ENCODE data around the gene SPINK8.

The SPINK8 gene

GRCh38 chr3:48320996-48321395 lies 12.5 kb downstream of the SPINK8 start:
- no peak for DNase-seq

DNA sequence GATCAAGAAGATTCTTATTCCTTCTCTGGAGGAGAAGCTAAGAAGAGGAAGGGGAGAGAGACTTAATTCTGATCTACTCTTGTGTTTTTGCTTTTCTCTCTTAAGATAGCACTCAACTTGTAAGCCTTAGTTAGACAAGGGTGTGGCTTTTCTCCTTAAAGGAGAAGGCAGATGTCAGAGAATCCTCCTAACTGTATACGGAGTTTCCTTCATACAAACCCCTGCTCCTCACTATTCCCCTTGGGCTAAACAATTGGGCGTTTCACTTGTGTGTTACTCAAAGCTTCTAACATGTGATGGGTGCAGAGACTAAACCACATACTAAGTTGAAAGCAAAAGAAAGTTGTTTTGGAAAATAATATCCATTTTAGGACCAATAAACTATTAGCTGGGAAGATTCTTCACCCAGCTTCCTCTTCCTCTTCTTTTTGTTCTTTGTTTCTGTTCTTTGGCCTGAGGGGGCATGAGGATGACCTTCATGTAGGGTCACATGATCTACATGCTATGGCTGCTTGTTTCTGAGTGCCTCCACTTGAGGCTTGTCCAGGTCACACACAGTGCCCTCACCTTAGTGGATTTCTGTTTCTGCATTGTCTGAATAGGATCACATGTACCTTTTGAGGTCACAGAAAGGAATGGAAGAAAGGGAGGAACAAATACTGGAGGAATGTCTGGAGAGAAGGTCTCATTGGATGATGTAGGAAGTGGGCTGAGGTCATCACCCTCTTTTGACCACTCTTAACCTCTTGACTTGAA lies 14.6 kb downstream of the SPINK8 start:
- DNase-seq, result no peak

GRCh38 chr3:48314542-48314941 lies 18.9 kb downstream of the SPINK8 start:
- DNase-seq, result no peak

DNA sequence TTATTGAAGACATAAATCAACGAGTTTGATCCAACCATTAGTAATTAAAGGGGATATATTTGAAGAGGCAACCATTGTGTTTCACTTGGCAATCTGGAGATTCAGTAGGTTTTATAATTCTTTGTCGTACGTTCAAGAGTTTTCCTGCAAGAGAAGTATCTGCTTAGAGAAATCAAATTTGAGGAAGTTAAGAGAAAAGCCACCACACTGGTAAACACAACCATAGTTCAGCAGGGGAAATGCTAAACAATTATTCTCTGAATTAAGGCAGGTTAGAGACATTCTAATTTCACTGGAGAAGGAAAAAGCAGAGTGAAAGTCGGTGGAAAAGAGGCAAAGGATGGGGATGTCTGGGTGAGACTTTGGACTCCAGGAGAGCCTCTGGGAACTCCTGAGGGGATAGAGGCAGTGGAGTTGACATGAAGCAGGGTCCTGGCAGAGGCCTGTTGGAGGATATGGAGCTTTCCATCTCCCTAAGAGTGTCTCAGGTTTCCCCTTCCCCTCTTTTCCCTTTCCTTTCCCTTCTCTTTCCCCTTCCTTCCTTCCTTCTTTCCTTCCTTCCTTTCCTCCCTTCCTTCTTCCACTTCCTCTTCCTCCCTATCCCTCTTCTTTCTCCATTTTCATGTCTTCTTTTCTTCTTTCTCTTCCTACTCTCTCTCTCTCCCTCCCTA lies 26.5 kb downstream of the SPINK8 start:
- no peak for DNase-seq

- DNase-seq, result no peak
These were observed 27.2 kb downstream of the SPINK8 start for GRCh38 chr3:48306290-48306689.

- no peak for DNase-seq
These were observed 28.1 kb downstream of the SPINK8 start for GRCh38 chr3:48305396-48305795.

DNA sequence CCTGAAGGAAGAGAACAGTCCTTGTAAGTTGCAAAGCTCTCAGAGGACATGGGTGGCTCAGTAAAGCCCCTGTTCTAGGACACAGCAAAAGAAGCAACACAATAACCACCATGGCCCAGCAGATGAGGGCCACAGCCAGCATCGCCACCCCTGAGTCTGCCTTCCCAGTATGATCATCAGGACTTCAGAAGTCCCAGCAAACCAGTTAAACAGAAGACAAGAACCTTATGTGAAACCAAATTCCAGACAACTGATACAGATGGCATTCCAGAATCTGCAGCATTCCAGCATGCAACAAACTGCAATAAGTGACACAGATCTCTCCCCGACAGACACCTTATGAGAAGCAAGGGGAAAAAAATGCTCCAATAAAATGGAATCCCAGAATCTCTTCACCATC lies 30.4 kb downstream of the SPINK8 start:
- DNase-seq, result no peak

DNA sequence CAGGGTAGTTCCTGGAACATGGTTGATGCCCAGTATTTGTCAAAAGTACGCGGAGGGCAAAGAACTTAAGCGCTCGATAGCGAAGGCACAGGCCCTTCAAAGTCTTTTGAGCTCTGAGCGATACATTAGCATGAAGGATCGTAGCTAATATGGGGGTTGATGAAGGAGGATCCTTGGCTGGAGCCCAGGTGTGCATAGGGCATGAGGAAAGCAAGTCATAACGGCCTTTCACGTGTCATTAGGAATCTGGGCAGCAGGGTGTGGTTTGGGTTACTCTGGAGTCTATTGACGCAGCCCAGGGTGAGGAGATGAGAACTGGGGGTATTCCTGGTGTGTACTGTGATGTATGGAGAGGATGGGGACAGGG lies 31.7 kb downstream of the SPINK8 start:
- peak in 1 of 3 experiments; percentile 68 for DNase-seq

- DNase-seq, result peak; percentile 83 to 89 (median 87)
These were observed 32.3 kb downstream of the SPINK8 start, which contains the start of gene NME6 for GRCh38 chr3:48301020-48301799. TSS of gene NME6 (minus strand) at chr3:48301367.

DNA sequence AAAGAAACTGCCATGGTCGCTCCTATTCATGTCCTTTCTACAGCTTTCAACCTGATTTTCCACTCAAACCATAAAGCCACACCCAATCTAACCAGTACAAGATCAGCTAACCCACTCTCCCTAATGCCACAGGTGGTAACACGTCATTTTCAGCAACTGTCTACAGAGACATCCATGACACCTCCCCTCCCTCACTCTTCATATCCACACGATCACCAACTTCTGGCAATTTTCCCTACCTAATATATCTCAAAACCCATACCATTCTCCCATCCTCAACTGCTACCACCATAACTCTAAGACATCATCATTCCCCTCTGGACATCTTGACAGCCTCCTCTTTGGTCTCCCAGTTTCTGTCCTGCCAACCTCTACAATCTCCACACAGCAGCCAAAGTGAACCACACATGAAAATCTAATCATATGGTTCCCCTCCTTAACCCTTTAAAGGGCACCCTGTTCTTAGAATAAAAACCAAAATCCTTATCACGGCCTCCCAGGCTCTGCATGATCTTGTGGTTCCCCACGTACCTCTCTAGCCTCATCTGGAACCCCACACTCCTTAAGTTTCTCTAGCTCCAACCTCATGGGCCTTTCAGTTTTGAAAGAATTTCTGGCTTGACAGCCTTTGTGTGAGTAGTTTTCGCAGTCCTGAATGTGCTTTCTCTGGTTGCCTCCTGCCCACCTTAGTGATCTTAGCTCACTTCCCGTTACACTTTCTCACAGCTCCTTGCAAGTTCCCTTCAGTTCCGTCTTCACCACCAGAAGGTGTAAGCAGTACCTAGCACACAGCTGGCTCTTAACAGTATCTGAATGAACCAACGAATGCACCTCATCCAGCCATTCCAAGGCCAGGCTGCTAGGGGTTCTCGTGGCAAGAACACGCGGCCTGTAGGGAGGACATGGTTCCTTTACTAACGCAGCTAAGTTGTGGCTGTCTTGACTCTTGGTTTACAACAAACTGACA lies 33.4 kb downstream of the SPINK8 start:
- no peak for DNase-seq

DNA sequence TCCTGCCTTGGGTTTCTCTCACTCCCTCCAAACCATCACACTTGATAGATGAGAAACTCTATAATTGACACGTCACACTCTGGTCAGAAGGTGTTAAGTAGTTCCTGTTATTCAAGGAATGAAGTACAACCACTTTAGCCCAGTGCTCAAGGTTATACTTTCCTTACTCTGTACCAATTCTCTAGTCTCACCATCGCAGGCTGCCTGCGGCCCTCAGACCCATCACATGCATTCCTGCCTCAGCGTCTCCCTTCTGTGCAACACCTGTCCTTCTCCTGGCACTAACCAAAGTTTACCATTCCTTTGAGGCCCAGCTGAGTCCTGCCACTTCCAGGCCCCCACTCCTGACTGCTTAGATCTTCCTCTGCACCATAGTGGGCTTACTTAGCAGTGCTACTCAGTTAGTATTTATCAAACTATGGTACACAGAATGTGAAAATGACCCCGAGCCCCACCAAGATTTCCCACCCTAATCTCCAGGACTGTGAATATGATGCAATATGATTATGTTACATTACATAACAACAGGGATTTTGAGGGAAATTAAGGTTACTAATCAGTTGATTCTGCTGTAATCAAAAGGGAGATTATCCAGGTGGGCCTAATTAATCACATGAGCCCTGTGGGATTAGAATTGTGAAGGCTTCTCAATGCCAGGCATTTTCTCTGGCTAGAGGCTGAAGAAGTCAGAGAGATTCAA lies 36.2 kb downstream of the SPINK8 start:
- no peak for DNase-seq

DNA sequence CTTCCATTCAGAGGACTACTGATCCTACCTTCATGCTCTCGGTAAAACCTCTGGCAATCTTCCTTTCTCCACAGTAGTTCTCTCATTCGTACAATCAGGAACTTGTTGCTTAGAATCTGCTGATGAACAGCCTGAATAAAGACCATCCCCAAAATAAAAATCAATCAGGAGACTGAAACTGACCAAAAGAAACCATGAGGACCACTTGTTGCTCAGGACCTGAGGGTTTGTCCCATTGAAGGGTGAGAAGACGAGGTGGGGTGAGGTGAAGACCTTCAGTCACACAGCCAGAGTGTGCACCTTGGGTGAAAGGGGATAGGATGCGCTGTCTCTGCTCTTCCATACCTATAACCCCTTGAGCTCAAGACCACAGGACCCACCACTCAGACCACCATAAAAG lies 36.8 kb downstream of the SPINK8 start:
- DNase-seq, result no peak

DNA sequence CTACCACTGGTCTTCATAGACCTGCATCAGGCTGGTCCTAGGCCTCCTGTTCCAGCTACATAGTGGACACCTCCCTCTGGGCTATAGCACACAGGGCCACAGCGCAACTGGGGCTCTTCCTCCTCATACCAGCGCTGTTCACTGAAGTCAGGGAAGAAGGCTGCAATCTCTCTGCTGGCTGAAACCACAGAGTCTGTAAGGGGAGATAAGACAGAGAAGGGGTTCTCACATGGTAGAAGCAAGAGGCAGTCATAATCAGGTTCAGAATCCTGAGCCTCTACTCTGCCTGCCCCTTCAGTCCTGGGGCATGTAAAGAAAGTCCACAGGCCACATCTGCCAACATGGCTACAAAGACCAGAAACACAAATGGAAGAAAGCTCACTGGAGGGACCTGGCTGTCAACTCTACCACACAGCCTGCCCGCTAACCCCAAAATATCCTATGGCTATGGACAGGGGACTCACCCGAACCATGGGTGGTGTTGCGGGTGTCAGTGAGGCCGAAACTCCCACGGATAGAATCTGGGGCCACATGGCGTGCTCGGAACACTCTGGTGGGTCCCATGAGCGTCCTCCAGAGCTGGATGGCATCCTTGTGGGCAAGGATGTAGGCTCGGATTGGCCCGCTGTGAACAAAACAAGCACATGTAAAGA lies 38.7 kb downstream of the SPINK8 start:
- no peak for DNase-seq

- no peak for DNase-seq
These were observed 43.8 kb downstream of the SPINK8 start for GRCh38 chr3:48289659-48290058.

DNA sequence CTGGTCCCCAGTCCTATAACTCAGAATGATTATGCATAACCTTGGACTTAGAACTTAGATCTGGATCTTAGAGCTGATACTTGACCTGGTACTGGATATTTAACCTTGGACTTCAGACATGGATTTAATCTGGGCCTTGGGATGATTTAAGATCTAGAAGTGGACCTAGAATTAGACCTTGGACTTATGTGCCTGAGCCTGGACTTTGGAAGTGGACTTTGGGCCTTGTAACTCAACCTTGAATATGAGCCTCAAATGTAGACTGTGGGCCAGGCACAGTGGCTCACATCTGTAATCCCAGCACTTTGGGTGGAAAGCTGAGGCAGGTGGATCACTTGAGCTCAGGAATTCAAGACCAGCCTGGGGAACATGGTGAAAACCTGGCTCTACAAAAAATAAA lies 46.4 kb downstream of the SPINK8 start:
- DNase-seq, result no peak

DNA sequence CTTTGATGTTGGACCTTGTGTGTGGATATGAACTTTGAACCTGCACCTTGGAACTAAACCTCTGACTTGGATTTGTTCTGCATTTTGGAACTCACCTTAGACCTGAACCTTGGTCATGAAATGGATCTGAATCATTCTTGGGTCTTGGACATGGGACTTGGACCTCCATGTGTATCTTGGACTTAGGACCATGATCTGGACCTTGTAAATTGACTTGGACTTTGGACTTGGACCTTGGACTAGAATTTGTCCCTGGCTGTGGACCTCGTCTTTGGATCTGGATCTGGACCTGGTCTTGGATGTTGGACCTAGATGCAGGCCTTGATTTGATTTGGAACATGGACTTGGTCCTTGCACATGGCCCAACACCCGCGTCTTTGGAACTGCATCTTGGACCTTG lies 47.2 kb downstream of the SPINK8 start:
- DNase-seq, result no peak

GRCh38 chr3:48285675-48286074 lies 47.8 kb downstream of the SPINK8 start:
- DNase-seq, result no peak

DNA sequence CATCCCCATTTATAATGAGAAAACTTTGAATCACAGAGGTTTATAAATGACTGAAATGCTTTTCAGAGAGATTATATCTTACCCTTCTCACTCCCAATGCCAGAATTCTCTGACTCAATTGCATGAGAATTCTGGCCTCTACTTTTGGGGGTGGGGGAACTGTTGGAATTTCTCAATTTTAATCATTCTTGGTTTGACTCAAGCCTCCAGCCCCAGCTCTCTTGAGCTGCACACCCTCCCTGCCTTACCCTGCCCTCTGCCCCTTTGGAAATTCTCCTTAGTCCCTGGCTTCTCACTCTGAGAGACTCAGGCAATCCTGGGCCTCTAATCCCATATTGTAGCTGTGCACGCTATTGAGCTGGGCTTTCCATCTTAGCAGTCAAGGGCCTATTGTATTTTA lies 48.3 kb downstream of the SPINK8 start:
- DNase-seq, result no peak

GRCh38 chr3:48280881-48281280 lies 52.6 kb downstream of the SPINK8 start:
- no peak for DNase-seq

DNA sequence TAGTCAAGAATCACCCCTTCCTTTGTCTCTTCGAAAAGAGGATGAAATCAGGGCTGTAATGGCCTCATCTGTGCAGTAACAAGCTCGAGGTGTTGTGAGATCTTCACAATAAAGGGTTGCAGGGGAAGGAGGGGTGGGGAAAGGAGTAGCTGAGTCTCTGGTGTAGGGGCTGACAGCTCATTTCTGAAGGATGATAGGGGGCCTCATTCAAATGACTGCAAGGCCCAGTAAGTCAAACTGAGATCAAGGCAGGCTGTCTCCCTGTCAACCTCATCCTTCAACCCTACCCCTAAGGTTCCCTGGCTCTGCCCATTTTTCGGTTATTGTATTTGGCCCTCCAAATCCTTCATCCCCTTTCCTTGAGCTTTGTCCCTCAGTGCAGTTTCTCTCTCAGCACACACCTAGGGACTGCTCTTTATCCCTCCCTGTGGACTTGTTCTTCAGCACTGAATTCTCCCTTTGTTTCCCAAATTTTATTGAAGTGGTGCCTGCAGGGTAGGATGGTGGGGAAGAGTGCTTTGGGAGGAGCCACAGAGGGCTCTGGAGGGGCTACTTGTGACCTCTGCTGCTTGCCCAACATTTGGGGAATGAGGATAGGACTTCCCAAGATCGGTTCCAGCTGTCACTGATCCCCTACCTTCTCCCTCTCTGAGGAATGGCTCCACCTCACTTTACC lies 54.4 kb downstream of the SPINK8 start:
- no peak for DNase-seq
